ENCODE results near the gene ACAP1.
"Not testable (repeated sequence)": the region's sequence is repeated elsewhere in the genome, so short reads cannot be mapped to it uniquely, and the experiment has no call there.

GRCh38 chr17:7332600-7333069 lies 3.7 kb upstream of the ACAP1 start:
- TF ChIP-seq CTCF (IDR thresholded peaks at IDR 0.05; ENCODE audit: low read length); EZH2 (IDR thresholded peaks at IDR 0.05; ENCODE audit: borderline replicate concordance, low read length): not testable (repeated sequence)
